GM18868 (cell line): ENCODE results near the gene UPK3A.

Experiments
- ATAC-seq: cut with Tn5 transposase; IDR thresholded peaks from one replicate; pipeline ENCODE4 v1.9.1; 2021; ENCODE audit warnings: mild to moderate bottlenecking, moderate library complexity; ENCODE audit not compliant: unreplicated experiment

UPK3A gene

DNA sequence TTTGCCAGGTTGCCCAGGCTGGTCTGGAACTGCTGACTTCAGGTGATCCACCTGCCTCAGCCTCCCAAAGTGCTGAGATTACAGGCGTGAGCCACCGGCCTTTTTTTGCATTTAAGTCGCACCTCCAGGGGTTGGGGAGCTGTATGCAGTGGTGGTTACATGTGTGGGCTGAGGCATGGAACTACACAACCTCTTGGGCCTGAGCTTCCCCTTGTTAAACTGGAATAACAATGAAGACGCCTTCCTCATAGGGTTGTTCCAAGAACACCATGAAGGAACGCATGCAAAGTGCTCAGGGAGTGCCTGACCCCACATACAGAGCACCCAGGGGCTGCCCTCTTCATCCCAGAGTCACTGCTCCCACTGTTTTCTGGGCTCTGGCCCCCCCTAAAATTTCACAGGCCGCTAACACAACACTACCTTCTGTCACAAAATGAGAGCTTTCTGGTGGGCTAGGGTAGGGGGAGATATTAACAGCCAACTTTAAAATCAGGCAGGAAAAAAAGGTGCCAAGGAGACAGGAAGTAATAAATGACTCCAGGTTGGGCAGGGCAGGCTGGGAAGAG, 23.7 kb downstream of the UPK3A start:
- ATAC-seq, result no peak

DNA sequence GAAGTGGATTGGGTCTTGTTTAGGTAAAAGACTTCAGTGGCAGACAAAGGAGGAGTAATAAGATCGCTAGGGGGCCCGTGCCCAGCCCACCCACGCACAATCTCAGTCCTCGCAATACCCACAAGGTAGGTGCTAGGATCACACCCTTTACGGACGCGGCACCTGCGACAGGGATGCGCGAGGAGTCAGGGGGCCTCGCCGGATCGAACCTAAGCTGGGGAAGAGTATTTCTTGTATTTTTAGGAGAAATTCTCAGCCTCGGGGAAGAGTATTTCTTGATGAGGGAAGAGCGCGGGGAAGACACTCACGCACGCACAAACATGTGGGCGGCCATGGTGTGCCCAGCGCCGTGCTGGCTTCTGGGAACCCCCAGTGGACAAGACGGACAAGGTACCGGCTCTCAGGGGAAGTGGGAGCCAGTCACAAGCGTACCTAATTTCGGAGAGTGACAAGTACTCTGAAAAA, 24.2 kb downstream of the UPK3A start:
- ATAC-seq, result no peak

DNA sequence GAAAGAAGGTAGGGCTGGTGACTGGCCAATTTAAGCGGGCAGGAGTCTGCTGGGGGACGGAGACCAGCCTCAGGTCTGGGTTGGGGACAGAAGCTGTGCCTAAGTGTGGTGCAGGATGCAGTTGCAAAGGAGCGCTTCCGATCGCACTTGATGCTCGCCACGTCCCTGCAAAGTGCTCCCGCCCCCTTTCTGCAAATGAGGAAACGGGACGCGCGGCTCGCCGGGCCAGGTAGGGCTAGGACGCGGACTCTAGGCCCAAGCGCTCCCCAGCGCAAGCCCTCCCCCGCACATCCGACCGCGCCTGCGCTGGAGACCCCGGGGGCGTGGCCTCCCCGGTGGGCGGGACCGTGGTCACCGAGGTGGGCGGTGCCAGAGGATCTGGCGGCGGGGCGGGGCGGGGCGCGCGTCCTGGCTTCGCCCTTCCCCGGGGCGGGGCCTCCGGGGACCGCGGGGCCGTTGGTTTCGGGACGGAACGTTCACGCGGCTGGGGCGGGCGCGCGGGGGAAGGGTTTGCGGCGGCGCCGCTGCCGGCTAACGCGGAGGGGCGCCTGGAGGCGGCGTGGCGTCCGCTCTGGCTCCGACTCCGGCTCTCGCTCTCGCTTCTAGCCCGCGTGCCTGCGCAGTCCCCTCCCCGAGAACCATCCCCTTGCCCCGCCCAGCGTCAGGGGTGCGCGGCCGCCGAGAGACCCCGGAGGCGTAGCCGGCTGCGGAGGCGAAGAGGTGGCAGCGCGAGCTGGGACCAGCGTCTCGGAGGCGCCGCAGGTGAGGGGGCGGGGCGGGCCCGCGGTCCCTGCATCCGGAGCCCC, 24.9 kb downstream of the UPK3A start, which contains the start of gene FAM118A:
TSS of gene FAM118A (plus strand) at position 513 of the 806 bp plus-strand sequence. CDS start 12,446 bp downstream, outside the sequence.
- peak; percentile 77 for ATAC-seq

DNA sequence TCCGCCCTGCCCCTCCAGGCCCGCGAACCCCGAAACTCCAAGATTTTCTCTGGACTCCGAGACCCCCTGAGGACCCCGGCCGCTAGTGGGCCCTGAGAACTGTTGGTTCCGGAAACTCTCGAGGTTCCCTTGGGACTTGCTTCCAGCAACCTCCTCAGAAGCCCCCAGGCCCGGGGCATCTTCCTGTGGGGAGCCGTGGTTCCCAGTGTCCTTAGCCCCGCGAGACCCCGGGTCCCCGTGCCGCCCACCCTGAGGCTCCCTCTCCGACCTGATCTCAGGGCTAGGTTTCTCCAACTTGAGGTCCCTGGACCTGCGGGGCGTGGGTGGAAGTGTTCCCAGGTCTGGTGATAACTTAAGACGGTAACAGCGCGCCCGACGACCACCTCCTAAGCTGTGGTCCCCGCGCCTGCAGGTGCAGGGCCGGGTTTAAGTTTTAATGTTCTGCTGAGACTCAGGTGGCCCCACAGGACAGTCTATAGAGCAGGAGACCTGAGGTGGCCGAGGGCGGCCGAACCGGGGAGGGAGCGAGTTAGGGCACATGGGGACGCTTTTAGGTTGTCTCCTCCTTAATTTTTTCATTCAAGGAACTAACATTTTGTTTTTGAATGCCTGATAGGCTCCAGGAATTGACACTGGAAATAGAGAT, 25.7 kb downstream of the UPK3A start:
- ATAC-seq, result no peak

DNA sequence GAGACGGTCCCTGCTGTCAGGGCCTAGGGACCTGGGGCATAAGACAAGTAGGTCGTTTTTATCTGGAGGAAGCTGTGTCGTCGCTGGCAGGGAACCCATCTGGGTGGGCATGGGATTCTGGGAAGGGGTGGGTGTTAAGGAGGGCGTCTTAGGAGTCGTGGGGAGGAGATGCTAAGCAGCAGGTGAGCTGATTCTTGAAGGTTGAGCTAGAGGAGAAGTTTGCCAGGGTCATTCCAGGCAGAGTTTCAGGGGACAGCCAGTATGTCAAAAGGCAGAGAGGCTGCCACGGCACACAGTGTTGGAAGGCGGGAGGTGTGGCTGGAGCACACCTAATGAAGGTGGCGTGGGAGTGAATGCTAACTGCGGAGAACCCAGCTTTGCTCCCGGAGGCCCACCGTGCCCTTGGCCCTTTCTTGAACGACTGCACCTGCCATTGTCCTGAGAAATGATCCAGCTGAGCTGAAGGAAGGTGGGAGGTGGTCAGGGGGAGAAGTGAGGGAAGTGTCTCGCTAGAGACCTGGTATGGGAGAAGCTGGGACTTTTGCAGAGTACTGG, 26.3 kb downstream of the UPK3A start:
- no peak for ATAC-seq

DNA sequence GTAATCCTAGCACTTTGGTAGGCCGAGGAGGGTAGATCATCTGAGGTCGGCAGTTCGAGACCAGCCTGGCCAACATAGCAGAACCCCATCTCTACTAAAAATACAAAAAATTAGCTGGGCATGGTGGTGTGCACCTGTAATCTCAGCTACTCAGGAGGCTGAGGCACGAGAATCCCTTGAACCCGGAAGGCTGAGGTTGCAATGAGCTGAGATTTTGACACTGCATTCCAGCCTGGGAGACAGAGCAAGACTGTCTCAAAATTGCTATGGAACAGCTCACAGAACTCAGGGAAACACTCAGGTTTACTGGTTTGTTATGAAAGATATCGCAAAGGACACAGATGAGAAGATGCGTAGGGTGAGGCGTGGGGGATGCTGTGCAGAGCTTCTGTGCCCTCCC, 27.7 kb downstream of the UPK3A start:
- ATAC-seq, result no peak

DNA sequence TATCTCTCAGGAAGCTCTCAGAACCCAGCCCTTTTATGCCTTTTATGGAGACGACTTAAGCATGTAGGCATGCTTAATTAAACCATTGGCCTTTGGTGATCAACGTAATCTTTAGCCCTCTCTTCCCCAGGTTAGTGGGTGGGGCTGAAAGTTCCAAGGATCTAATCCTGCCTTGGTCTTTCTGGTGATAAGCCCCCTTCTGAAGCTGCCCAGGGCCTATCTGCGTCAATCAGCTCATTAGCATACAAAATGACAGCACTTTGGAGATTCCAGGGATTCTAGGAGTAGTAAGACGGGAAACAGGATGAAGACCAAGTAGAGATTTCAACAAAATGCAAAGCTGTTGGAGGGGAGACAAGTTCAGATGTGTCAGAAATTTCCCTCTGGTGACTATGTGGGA, 28.1 kb downstream of the UPK3A start:
- ATAC-seq, result no peak

DNA sequence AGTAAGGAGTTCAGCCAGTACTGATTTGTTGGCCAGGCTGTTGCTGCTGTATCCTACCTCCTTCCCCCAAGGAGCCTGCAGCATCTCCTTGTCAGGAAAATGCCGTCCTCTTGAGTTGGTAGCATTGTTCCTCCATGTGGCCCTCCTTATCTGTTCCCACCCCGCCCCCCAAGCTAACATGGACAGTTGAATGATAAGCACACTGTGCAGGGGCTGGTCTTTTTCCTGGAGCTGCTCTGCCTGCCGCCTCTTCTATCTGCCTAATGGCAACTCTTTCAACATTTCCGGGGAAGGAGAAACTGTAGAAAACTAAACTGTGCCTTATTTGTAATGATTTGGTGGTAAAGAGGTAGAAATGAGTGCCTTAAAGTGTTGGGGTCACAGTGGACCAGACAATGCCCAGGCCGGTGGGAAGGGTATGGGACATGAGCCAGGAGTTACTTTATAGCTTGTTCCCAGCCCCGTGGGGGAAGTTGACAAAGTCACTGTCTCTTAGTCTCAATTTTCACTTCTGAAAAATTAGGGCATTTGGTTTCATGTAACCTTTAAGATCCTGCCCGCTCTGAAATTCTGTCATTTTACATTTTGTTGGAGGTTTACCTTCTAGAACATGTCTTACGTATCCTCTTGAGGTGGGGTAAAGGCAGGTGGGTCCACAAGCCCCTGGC, 29.4 kb downstream of the UPK3A start:
- no peak for ATAC-seq

DNA sequence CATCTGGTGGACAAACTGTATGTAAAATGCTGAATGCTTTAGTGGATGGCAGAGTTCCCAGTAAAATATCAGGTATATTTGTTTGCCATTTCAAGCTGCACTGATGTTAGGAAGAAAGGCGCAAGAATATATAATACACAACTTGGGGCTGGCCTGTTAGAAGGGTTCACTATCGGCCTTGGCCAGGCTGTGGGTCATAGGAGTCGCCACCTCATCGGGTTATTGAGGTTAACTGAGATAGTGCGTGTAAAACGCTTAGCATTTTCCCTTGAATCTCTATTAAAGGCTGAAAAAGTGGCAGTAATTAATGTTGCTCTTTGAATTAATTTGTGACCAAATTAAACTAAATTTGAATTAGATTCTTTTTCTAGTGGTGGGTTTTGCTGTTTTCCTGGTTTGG, 30.0 kb downstream of the UPK3A start:
- no peak for ATAC-seq

DNA sequence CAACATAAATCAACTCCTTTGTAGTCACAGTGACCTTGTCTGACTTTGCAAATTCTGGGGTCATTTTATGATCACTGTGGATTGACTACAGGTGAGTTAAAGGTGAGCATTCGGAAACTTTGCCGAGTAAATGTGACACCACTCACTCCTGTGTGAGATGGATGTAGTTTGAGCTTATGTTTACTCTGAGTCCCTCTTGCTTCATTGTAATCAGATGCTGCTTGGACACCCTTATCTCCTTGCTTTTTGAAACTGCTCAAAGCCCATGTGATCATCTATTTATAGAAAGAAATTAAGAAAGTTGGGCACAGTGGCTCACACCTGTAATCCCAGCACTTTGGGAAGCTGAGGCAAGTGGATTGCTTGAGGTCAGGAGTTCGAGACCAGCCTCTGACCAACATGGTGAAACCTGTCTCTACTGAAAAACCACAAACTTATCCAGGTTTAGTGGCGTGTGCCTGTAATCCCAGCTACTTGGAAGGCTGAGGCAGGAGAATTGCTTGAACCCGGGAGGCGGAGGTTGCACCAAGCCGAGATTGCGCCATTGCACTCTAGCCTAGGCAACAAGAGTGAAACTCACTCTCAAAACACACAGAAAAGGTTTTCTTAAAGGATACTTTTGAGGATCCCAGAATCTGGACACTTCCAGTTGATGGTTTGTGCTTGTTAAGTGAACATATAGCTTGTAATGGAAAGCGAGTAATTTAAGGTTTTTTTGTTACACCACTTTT, 32.2 kb downstream of the UPK3A start:
- ATAC-seq, result no peak

DNA sequence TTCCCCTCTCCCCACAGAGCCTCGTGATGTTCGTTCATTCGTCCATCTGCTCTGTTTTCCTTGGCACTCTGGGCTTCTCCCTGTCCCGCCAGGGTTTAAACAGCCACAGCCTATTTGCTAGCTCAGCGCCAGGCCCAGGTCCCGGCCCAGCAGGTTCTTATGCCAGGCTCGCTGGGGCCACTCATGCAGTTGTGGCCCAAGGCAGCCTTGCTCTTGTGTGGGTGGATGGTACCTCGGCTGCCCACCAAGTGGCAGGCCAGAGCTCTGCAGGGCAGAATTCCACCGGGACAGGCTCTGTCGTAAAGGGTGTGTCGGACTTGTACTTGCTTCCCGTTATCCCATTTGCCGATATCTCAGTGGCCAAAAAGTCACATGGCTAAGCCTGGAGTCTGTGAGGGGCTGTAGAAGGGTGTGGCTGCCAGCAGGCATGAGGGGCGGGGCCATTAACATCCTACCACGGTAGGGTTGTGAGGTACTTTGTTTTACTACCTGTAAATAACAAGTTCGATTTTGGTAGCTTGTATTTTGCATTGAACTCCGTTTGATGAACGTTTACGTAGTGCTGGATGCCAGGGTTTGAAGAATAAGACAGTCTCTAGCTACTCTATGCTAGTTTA, 32.9 kb downstream of the UPK3A start:
- no peak for ATAC-seq

DNA sequence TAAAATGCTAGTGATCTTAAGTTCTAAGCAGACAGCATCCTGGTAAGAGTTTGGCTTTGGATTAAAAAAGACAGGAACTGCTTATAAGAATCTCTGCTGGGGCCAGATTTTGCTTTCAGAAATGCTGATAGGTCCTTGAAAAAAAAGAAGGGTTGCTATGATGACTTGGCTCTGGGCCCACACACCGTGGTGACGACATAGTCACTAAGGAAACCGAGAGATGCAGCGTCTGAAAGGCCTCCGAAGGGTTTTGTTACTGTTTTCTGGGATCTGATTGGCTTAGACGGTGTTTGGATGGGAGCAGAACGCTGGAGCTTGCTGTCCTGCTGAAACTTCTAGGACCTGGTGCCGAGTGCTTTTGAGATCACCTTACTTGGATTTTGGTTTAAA, 33.4 kb downstream of the UPK3A start:
- peak; percentile 65 for ATAC-seq

DNA sequence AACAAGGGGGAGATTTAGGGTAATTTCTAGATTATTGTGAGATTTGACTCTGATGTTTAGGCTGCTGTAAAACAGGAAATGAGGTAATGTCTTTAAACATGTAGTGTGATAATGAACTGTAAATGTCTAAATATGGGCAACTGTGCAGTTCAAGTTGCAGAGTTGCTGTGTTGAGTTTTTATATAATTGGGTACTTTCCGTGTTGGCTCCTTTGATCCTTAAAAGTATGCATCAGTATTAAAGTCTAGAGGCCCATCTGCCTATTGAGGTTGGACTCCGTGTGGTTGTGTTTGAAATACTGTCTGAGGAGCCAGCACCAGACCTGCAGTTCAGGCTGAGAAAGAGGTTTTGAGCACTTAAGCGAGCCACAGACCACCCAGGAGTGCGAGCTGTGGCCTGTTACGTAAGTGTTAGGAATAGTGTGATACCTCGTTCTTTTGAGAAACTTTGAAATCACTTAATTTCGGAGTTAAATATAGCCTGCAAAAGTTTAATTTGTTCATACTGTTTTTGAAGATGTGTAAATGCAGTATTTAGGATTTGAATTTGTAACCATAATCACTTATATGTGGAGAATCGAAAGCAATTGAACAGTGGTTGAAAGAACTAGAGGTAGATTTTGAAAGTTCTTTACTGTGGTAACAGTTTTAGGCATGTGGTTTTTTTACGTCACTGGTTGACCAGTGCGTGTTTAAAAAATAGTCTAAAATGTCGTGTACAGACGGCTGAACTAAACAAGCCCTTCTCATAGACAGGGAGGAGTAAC, 34.0 kb downstream of the UPK3A start:
- peak; percentile 41 for ATAC-seq

DNA sequence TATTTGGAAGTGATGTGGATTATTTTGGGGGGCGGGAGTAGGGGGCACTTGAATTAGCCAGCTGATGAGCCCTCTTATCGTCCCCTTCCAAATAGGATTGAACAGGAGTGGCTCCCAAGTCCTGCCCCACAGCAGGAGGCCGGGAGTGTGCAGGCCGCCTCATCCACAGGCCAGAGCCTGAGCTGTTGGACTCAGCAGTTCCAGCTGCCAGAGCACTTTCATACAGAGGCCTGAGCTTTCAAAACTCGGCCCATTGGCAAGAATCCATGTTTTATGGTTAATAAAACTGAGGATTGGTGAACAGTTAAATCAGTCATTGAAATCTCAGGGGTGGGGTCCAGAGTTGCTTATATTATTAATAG, 34.6 kb downstream of the UPK3A start:
- no peak for ATAC-seq

DNA sequence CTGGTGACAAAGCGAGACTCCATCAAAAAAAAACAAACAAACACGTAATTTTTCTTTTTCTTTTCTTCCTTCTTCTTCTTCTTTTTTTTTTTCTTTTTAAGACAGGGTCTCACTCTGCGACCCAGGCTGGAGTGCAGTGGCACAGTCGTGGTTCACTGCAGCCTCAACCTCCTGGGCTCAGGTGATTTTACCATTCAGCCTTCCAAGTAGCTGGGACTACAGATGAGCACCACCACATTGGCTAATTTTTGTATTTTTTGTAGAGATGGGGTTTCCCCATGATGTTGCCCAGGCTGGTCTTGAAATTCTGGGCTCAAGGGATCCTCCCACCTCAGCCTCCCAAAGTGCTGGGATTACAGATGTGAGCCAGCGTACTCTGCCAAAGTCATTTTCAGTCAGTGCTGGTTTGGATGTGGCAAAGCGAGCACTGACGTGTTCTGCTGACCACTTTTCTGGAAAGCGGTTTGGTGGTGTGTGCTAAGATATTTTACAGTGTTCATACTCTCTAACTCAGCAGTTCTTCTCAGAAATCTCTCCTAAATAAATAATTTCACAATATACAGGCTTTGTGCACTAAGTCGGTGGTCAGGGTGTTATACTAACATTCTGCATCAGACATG, 35.7 kb downstream of the UPK3A start:
- no peak for ATAC-seq

DNA sequence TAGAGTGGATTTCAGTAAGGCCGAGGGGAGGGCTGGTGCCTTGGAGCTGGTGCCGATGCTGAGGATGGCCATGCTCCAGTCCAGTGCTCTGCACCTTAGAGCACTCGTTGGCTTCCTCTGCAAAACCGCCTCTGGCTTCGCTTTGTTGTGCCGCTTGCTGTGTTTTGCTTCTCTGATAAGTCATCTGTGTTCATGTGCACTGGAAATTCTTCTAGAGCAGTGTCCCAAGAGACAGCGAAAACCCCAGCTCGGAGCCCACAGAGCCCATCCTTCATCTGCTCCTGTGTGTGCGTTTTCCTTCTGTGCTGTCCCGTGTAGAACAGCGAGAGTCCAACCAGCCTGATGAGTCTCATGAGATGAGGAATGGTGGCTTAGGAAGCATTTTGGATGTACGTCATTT, 37.1 kb downstream of the UPK3A start:
- no peak for ATAC-seq

DNA sequence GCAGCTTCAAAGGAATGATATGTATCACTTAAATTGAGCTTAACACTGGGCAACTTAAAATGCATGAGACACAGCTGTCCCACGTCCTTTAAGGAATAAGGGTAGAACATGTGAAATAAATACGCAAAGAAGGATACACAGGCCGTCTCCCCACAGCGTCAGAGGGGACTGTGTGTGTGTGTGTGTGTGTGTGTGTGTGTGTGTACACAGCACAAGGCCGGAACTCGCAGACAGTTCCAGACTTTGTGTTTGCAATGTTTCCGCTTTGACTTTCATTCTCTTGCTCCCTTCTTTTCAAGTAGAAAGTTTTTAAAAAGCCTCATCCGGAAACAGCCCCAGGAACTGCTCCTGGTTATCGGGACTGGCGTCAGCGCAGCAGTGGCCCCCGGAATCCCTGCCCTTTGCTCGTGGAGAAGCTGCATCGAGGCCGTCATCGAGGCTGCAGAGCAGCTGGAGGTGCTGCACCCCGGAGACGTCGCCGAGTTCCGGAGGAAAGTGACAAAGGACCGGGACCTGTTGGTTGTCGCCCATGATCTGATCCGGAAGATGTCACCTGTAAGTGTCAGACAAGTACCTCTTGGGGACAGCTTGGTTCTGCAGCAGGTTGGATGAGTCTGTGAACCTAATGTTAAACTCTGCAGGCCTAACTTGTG, 38.2 kb downstream of the UPK3A start:
- no peak for ATAC-seq

DNA sequence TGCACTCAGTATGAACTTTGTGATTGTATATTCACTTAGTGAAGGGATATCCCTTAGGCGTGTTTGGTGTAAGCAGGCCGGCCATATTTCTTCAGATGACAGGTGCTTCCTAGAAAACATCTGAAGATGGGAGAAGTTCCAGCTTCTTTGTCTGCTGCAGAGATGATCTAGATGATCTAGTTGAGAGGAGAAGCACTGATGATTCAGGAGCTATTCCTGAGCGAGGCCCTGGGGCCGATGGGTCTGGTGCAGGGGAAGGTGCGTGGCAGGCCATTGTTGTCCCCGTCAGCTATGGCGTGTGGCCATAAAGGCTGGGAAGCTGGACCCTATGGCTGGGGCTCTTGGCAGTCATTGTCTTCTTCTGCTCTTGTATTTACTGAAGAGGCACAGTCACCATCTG, 38.9 kb downstream of the UPK3A start:
- ATAC-seq, result no peak
